Measurements from ENCODE around the gene NPEPL1.

DNA sequence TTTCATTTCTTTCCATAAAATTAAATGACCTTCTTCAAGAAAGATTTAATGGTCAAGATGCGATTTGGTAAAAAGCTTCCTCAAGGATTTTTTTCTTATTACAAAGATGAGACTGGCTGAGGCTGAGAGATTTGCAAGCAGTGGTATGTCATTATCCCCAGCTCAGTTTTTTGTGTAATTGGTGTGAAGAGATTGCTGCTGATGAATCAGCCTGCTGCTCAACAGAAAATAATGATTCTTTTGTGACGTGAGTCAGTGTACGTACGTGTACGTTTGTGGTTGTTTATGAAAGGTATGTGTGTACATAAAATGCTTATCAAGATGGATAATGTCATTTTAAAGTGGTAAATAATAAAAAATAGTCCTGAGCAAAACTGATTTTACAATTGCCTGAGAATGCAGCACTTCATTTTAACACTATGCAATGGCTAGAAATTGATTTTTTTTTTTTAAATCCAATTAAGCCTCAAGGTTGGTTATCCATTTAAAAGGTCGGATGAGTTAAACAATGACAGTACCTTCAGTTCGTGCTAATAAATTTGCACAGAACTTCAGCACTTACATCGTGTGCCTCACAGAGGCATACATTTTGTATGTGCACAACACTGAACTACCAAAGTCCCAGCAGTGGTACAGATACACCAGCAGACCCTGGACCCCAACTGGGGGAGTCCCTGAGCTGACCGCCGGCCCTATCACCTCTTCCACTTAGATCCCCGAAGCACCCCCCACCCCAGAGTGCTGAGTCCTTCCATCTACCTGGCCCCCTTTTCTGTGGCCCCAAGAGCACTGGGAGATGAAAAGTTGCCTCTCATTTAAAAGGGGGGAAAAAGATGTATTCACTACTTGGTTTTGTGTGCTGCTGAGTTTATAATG, 9.7 kb upstream of the NPEPL1 start:
- TF ChIP-seq, protein P1, sequence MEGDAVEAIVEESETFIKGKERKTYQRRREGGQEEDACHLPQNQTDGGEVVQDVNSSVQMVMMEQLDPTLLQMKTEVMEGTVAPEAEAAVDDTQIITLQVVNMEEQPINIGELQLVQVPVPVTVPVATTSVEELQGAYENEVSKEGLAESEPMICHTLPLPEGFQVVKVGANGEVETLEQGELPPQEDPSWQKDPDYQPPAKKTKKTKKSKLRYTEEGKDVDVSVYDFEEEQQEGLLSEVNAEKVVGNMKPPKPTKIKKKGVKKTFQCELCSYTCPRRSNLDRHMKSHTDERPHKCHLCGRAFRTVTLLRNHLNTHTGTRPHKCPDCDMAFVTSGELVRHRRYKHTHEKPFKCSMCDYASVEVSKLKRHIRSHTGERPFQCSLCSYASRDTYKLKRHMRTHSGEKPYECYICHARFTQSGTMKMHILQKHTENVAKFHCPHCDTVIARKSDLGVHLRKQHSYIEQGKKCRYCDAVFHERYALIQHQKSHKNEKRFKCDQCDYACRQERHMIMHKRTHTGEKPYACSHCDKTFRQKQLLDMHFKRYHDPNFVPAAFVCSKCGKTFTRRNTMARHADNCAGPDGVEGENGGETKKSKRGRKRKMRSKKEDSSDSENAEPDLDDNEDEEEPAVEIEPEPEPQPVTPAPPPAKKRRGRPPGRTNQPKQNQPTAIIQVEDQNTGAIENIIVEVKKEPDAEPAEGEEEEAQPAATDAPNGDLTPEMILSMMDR (IDR thresholded peaks at IDR 0.05) = no peak
- TF ChIP-seq POLR2AphosphoS5 (IDR thresholded peaks at IDR 0.05; ENCODE audit: insufficient read depth in 1 of 2, low read depth in 1 of 2) = no peak
